Endothelial cell of umbilical vein (primary cell): Measurements from ENCODE around the gene TBC1D16. TPM values are rescaled to one million over a fixed set of nuclear protein-coding genes. Genes with fewer than 3 reads are reported as not detected.

Source experiments
- BruUV-seq: library from RNA; stranded (reverse); fragments of 400-500 nt; replicated peaks from 2 replicates; lab custom pipeline; 2021; lab: Mats Ljungman, UMichigan
- CTCF ChIA-PET: fragments of 300-600, 350-600 bp; sonication (Branson Sonifier 250); formaldehyde crosslinking; loops from one replicate; lab custom pipeline; 2021; ENCODE audit warnings: antibody characterized with exemption, inconsistent platforms; lab: Charles Lee
- POLR2A ChIA-PET: fragments of 300-600, 350-600 bp; sonication (Branson Sonifier 250); formaldehyde crosslinking; loops from one replicate; lab custom pipeline; 2021; ENCODE audit warnings: antibody characterized with exemption, inconsistent platforms; lab: Charles Lee
- DNase-seq: peaks from one replicate; pipeline ENCODE4 v3.0.0-alpha.2; 2011; ENCODE audit warnings: low read depth, low spot score
- FAIRE-seq: peaks from 2 replicates; lab custom pipeline; 2011; peaks lifted over from hg19 to GRCh38; lab: Jason Lieb, UNC
- H2AFZ ChIP-seq: 2 replicates; pipeline ENCODE4 v1.6.0; 2012; ENCODE audit warnings: low read depth, low read length, control low read depth, inconsistent platforms
- H3K27ac ChIP-seq: 2 replicates; pipeline ENCODE4 v1.5.1; 2011; ENCODE audit warnings: low read depth, mild to moderate bottlenecking, control low read depth, low read length, moderate library complexity; ENCODE audit not compliant: insufficient read depth
- H3K27me3 ChIP-seq, 2 experiments: 2 replicates each; pipeline versions ENCODE4 v1.6.0 to v1.6.1; 2011; ENCODE audit warnings: low read length in 2 of 2, mixed read lengths in 1 of 2; ENCODE audit not compliant: control insufficient read depth in 2 of 2, insufficient read depth in 2 of 2
- H3K36me3 ChIP-seq, 2 experiments: 2 replicates in 1 of 2; 3 replicates in 1 of 2; pipeline ENCODE4 v1.5.1; 2011; ENCODE audit warnings: low read length in 2 of 2, mild to moderate bottlenecking in 1 of 2, moderate library complexity in 1 of 2; ENCODE audit not compliant: control insufficient read depth in 2 of 2, insufficient read depth in 2 of 2; ENCODE audit errors: extremely low read depth in 1 of 2
- H3K4me1 ChIP-seq: 3 replicates; pipeline ENCODE4 v1.5.1; 2011; ENCODE audit warnings: mild to moderate bottlenecking, low read length; ENCODE audit not compliant: control insufficient read depth, insufficient read depth; ENCODE audit errors: extremely low read depth
- H3K4me2 ChIP-seq: 2 replicates; pipeline ENCODE4 v1.6.1; 2011; ENCODE audit warnings: low read length, control low read depth, mixed read lengths; ENCODE audit not compliant: insufficient read depth
- H3K4me3 ChIP-seq, 3 experiments: fragments of 200-600 bp in 1 of 3; sonication (generic), shearing (Covaris generic) in 1 of 3; replicated peaks in 1 of 3; 2 replicates each; pipeline ENCODE4 v1.5.1; 2011 to 2016; ENCODE audit warnings: control low read depth in 3 of 3, low read length in 3 of 3, mild to moderate bottlenecking in 2 of 3, inconsistent platforms in 1 of 3, low read depth in 1 of 3, moderate library complexity in 1 of 3; ENCODE audit not compliant: insufficient read depth in 1 of 3
- H3K79me2 ChIP-seq: 2 replicates; pipeline ENCODE4 v1.6.0; 2012; ENCODE audit warnings: low read length, inconsistent platforms; ENCODE audit not compliant: control insufficient read depth, insufficient read depth
- H3K9ac ChIP-seq: replicated peaks from 2 replicates; pipeline ENCODE3; 2011; ENCODE audit warnings: low read length, control low read depth; ENCODE audit not compliant: insufficient read depth; ENCODE audit errors: extremely low read depth
- H3K9me1 ChIP-seq: replicated peaks from 3 replicates; pipeline ENCODE4 v1.6.0; 2011; ENCODE audit warnings: mild to moderate bottlenecking, low read length; ENCODE audit not compliant: control insufficient read depth, insufficient read depth; ENCODE audit errors: extremely low read depth
- H3K9me3 ChIP-seq: replicated peaks from 2 replicates; pipeline ENCODE4 v1.5.1; 2012; ENCODE audit warnings: low read length, inconsistent platforms; ENCODE audit not compliant: control insufficient read depth, insufficient read depth
- H4K20me1 ChIP-seq: replicated peaks from 2 replicates; pipeline ENCODE3; 2011; ENCODE audit warnings: mild to moderate bottlenecking, low read length; ENCODE audit not compliant: control insufficient read depth, insufficient read depth; ENCODE audit errors: extremely low read depth
- EZH2 ChIP-seq: IDR thresholded peaks from 2 replicates; pipeline ENCODE4 v1.6.1; 2012; ENCODE audit warnings: borderline replicate concordance, low read depth, mild to moderate bottlenecking, moderate library complexity, low read length, inconsistent platforms; ENCODE audit not compliant: severe bottlenecking
- FOS ChIP-seq: IDR thresholded peaks from 2 replicates; pipeline ENCODE4 v1.6.1; 2011; ENCODE audit warnings: mild to moderate bottlenecking, low read length, moderate library complexity, borderline replicate concordance; ENCODE audit not compliant: insufficient read depth
- GATA2 ChIP-seq: IDR thresholded peaks from 2 replicates; pipeline ENCODE4 v1.7.0; 2011; ENCODE audit warnings: low read depth, mild to moderate bottlenecking, moderate library complexity, mixed read lengths, low read length; ENCODE audit not compliant: insufficient read length, insufficient read depth
- JUN ChIP-seq: IDR thresholded peaks from 2 replicates; pipeline ENCODE4 v1.6.1; 2011; ENCODE audit warnings: borderline replicate concordance, low read depth; ENCODE audit not compliant: insufficient read length, insufficient read depth
- MYC ChIP-seq: IDR thresholded peaks from one replicate; pipeline ENCODE4 v1.6.1; 2011; ENCODE audit warnings: mild to moderate bottlenecking, low read depth, low read length
- POLR2A ChIP-seq: IDR thresholded peaks from 2 replicates; pipeline ENCODE4 v1.6.1; 2012; ENCODE audit warnings: low read depth, mild to moderate bottlenecking, control low read depth, low read length
- POLR2AphosphoS5 ChIP-seq: IDR thresholded peaks from 2 replicates; pipeline ENCODE4 v1.6.1; 2012; ENCODE audit warnings: low read depth, mild to moderate bottlenecking, control low read depth, low read length, moderate library complexity; ENCODE audit not compliant: insufficient read depth
- dilution Hi-C: fragments of 300-500 bp; cut with MboI; formaldehyde crosslinking; loops from one replicate; pipeline ENCODE4 v1.15.0; 2019; ENCODE audit warnings: low sequenced_read_pairs; ENCODE audit not compliant: extremely low pct_ligation_motif_present
- intact Hi-C: fragments of 100-400 bp; cut with micrococcal nuclease; formaldehyde crosslinking; loops from one replicate; pipeline ENCODE4 v1.10.0; 2022
- polyA plus RNA-seq, 4 experiments: library from polyadenylated mRNA; depleted of rRNA in 3 of 4; stranded (reverse) in 3 of 4; unstranded in 1 of 4; fragments of >200 nt; gene quantifications; 2 replicates each; pipeline versions ENCODE4 v1.2.1 to v1.2.3, GENCODE V29; 2011 to 2012; ENCODE audit warnings: missing spikeins in 1 of 4
- total RNA-seq: library from RNA; stranded (reverse); gene quantifications from 2 replicates; pipeline ENCODE4 v1.2.3, GENCODE V29; 2021
- TF ChIP-seq, protein P1 (sequence below): IDR thresholded peaks from 2 replicates; pipeline ENCODE4 v1.6.1; 2011; ENCODE audit not compliant: insufficient read depth, insufficient read length
- TF ChIP-seq, protein P2 (sequence below), 2 donors: IDR thresholded peaks; 1 replicate in 1 of 2; 2 replicates in 1 of 2; pipeline ENCODE4 v1.5.1; 2011; ENCODE audit warnings: low read length in 2 of 2, mild to moderate bottlenecking in 2 of 2, moderate library complexity in 2 of 2, control low read depth in 1 of 2, inconsistent platforms in 1 of 2, low read depth in 1 of 2; ENCODE audit not compliant: insufficient read depth in 1 of 2; ENCODE audit errors: extremely low read depth in 1 of 2

Gene TBC1D16
- total and polyA plus RNA-seq, 2 donors (not counting 3 experiments of a cell fraction or from before 2014, with no cell fraction given) = 12.9 to 48.6 TPM

GRCh38 chr17:79948945-79949655 is 86.6 kb downstream of the TBC1D16 start:
- TF ChIP-seq POLR2AphosphoS5 (no peak), MYC (no peak), EZH2 (no peak), FOS (no peak), JUN (no peak), POLR2A (no peak), GATA2 (no peak)
- TF ChIP-seq, protein P1, sequence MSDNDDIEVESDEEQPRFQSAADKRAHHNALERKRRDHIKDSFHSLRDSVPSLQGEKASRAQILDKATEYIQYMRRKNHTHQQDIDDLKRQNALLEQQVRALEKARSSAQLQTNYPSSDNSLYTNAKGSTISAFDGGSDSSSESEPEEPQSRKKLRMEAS = no peak
- TF ChIP-seq, protein P2, sequence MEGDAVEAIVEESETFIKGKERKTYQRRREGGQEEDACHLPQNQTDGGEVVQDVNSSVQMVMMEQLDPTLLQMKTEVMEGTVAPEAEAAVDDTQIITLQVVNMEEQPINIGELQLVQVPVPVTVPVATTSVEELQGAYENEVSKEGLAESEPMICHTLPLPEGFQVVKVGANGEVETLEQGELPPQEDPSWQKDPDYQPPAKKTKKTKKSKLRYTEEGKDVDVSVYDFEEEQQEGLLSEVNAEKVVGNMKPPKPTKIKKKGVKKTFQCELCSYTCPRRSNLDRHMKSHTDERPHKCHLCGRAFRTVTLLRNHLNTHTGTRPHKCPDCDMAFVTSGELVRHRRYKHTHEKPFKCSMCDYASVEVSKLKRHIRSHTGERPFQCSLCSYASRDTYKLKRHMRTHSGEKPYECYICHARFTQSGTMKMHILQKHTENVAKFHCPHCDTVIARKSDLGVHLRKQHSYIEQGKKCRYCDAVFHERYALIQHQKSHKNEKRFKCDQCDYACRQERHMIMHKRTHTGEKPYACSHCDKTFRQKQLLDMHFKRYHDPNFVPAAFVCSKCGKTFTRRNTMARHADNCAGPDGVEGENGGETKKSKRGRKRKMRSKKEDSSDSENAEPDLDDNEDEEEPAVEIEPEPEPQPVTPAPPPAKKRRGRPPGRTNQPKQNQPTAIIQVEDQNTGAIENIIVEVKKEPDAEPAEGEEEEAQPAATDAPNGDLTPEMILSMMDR (IDR thresholded peaks at IDR 0.05; ENCODE audit: extremely low read depth in 1 of 2, insufficient read depth in 1 of 2, low read depth in 1 of 2, low read length in 2 of 2) = no peak
- no peaks in the 10 kb centered on the region for H4K20me1 ChIP-seq
- H2AFZ ChIP-seq = no peak overlapping the region
- BruUV-seq = no TSS peak
- H3K9ac ChIP-seq = no peak overlapping the region
- H3K27ac ChIP-seq = no peak overlapping the region
- H3K79me2 ChIP-seq = no peaks in the 10 kb centered on the region
- DNase-seq = no peak
- dilution Hi-C loops (no loop called here), intact Hi-C loops (no loop called here)
- no peaks in the 10 kb centered on the region for H3K9me1 ChIP-seq
- ChIA-PET CTCF (interaction anchor here (1.8 kb wide), 1 partner anchor 16 kb away, joined by 4 read pairs; no protein-coding TSS in a partner anchor), POLR2A (no interaction called here)
- H3K9me3 ChIP-seq = no peaks in the 10 kb centered on the region
- H3K4me2 ChIP-seq = no peak overlapping the region
- H3K4me1 ChIP-seq = no peaks in the 10 kb centered on the region
- peaks cover 0 to 28% of the 10 kb centered on the region in 2 experiments for H3K36me3 ChIP-seq
- no peak overlapping the region for H3K4me3 ChIP-seq
- H3K27me3 ChIP-seq = no peaks in the 10 kb centered on the region
- FAIRE-seq = no peak
